SK-N-MC (cell line): Measurements from ENCODE around the gene RUNX1.

Experiments
- DNase-seq: peaks from one replicate; pipeline ENCODE4 v3.0.0-alpha.2; 2011; ENCODE audit warnings: low read depth, low spot score
- H3K27ac ChIP-seq: fragments of 200-600 bp; sonication (generic); 2 replicates; pipeline ENCODE4 v1.5.1; 2016; ENCODE audit warnings: mixed run types
- H3K36me3 ChIP-seq: fragments of 200-600 bp; sonication (generic); 2 replicates; pipeline ENCODE4 v1.6.1; 2017; ENCODE audit warnings: antibody characterized with exemption, low read length, mixed read lengths; ENCODE audit not compliant: insufficient read depth
- H3K4me3 ChIP-seq: fragments of 200-600 bp; sonication (generic); 2 replicates; pipeline ENCODE4 v1.5.1; 2016
- H3K9ac ChIP-seq: fragments of 200-600 bp; sonication (generic); 2 replicates; pipeline ENCODE4 v1.8.0; 2017; ENCODE audit warnings: mixed run types, mixed read lengths; ENCODE audit not compliant: insufficient read length
- H3K9me3 ChIP-seq: fragments of 200-600 bp; sonication (generic); 2 replicates; pipeline ENCODE4 v1.6.1; 2017; ENCODE audit warnings: low read depth, mild to moderate bottlenecking, antibody characterized with exemption, low read length, moderate library complexity, mixed read lengths
- EZH2 ChIP-seq: fragments of 200-600 bp; sonication (generic); IDR thresholded peaks from one replicate; pipeline ENCODE4 v1.6.1; 2017; ENCODE audit warnings: antibody characterized with exemption
- FOXP2 ChIP-seq: optimal IDR thresholded peaks from 2 replicates; pipeline ENCODE3; 2011; ENCODE audit warnings: mild to moderate bottlenecking, moderate library complexity; ENCODE audit not compliant: insufficient read depth; ENCODE audit errors: extremely low read length, control extremely low read depth
- POLR2AphosphoS5 ChIP-seq: IDR thresholded peaks from 2 replicates; pipeline ENCODE4 v1.6.1; 2012; ENCODE audit warnings: mild to moderate bottlenecking, low read depth, low read length, borderline replicate concordance

Gene RUNX1

GRCh38 chr21:34890724-34891612, 158.1 kb downstream of the RUNX1 start:
- DNase-seq = no peak
- Histone ChIP-seq H3K27ac (no peak overlapping the region), H3K4me3 (no peak overlapping the region), H3K9me3 (no peaks in the 10 kb centered on the region), H3K9ac (no peak overlapping the region), H3K36me3 (no peaks in the 10 kb centered on the region)
- TF ChIP-seq FOXP2 (no peak), EZH2 (peak; percentile 88)

GRCh38 chr21:34890470-34890723, 158.7 kb downstream of the RUNX1 start:
- TF ChIP-seq EZH2 = peak; percentile 37
- no peak for TF ChIP-seq POLR2AphosphoS5
- H3K9me3 ChIP-seq = no peaks in the 10 kb centered on the region
- H3K9ac ChIP-seq = no peak overlapping the region
- no peak for DNase-seq
- no peak overlapping the region for H3K27ac ChIP-seq
- no peak overlapping the region for H3K4me3 ChIP-seq
- no peaks in the 10 kb centered on the region for H3K36me3 ChIP-seq

- Histone ChIP-seq H3K9me3 (no peaks in the 10 kb centered on the region), H3K9ac (no peak overlapping the region), H3K4me3 (peak overlapping the region; percentile 61), H3K27ac (no peak overlapping the region), H3K36me3 (no peaks in the 10 kb centered on the region)
- DNase-seq = no peak
- TF ChIP-seq FOXP2 = no peak
- TF ChIP-seq EZH2 = no peak
- TF ChIP-seq POLR2AphosphoS5 = no peak
Measured at GRCh38 chr21:34889676-34890469, 159.2 kb downstream of the RUNX1 start.

GRCh38 chr21:34889320-34889675, 159.8 kb downstream of the RUNX1 start:
- no peaks in the 10 kb centered on the region for H3K36me3 ChIP-seq
- peak overlapping the region; percentile 61 for H3K4me3 ChIP-seq
- H3K27ac ChIP-seq = no peak overlapping the region
- no peaks in the 10 kb centered on the region for H3K9me3 ChIP-seq
- DNase-seq = no peak
- no peak for TF ChIP-seq POLR2AphosphoS5
- TF ChIP-seq EZH2 = no peak
- no peak for TF ChIP-seq FOXP2
- H3K9ac ChIP-seq = no peak overlapping the region

GRCh38 chr21:34888569-34889319, 160.4 kb downstream of the RUNX1 start:
- H3K27ac ChIP-seq = no peak overlapping the region
- no peak overlapping the region for H3K9ac ChIP-seq
- no peak for DNase-seq
- no peaks in the 10 kb centered on the region for H3K9me3 ChIP-seq
- H3K36me3 ChIP-seq = no peaks in the 10 kb centered on the region
- no peak for TF ChIP-seq FOXP2
- no peak for TF ChIP-seq EZH2
- no peak for TF ChIP-seq POLR2AphosphoS5
- H3K4me3 ChIP-seq = peak overlapping the region; percentile 61

- TF ChIP-seq EZH2 = peak; percentile 93
- TF ChIP-seq FOXP2 = no peak
Measured at GRCh38 chr21:34887725-34888568, 161.2 kb downstream of the RUNX1 start.

GRCh38 chr21:34887105-34887442, 162.0 kb downstream of the RUNX1 start:
- Histone ChIP-seq H3K27ac (no peak overlapping the region), H3K9me3 (no peaks in the 10 kb centered on the region), H3K36me3 (no peaks in the 10 kb centered on the region), H3K4me3 (no peak overlapping the region), H3K9ac (no peak overlapping the region)
- TF ChIP-seq POLR2AphosphoS5 (no peak), EZH2 (no peak), FOXP2 (no peak)
- no peak for DNase-seq

More at GRCh38 chr21:34887725-34888568, 161.2 kb downstream of the RUNX1 start:
- Histone ChIP-seq H3K27ac (no peak overlapping the region), H3K36me3 (no peaks in the 10 kb centered on the region), H3K4me3 (no peak overlapping the region), H3K9ac (no peak overlapping the region), H3K9me3 (no peaks in the 10 kb centered on the region)
- DNase-seq = no peak
